Omental fat pad (tissue), 4 donors: Measurements from ENCODE around the gene WDR88. TPM values are rescaled to one million over a fixed set of nuclear protein-coding genes. Genes with fewer than 3 reads are reported as not detected.

Source experiments
- ATAC-seq: fragments of 150-250 bp; one replicate; pipeline ENCODE4 v1.9.1; 2016; ENCODE audit warnings: mild to moderate bottlenecking, moderate library complexity; ENCODE audit not compliant: low FRiP score
- DNase-seq: peaks from one replicate; pipeline ENCODE4 v3.0.0-alpha.2; 2019; ENCODE audit warnings: low spot score
- total RNA-seq, 4 donors: library from RNA; depleted of rRNA; stranded (reverse); fragments of >200 nt; gene quantifications; one replicate each; pipeline ENCODE4 v1.1.0, GENCODE V29; 2016
- TF ChIP-seq, protein P1 (sequence below), 3 donors: fragments of 450-650 bp; IDR thresholded peaks; one replicate each; pipeline ENCODE4 v1.5.1; 2016 to 2017; ENCODE audit warnings: antibody characterized with exemption in 3 of 3, mild to moderate bottlenecking in 3 of 3, moderate library complexity in 2 of 3

Gene WDR88
- total RNA-seq, 4 donors from 2014 or later = not detected

DNA sequence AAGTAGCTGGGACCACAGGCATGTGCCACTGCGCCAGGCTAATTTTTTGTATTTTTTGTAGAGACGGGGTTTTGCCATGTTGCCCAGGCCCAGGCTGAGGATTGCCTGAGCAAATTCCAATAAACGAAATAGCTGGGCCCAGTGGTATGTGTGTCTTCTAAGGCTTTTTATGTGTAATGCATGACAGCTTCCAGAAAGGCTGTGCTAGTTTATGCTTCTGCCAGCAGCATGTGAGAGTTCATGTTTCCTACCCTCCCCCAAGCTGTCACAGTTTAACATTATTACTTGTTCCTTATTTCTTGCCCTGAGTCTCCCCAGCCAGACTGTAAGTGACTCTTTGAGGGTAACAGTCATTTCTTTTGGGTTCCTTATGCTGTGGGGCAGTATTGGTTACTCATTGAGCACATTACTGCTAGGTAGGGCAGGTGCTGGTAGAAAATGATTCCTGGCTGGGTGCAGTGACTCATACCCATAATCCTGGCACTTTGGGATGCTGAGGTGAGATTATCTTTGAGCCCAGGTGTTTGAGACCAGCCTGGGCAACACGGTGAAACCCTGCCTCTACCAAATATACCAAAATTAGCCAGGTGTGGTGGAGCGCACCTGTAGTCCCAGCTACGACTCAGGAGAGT lies 37.4 kb upstream of the WDR88 start:
- ATAC-seq (no peak), DNase-seq (no peak)
- TF ChIP-seq, protein P1, sequence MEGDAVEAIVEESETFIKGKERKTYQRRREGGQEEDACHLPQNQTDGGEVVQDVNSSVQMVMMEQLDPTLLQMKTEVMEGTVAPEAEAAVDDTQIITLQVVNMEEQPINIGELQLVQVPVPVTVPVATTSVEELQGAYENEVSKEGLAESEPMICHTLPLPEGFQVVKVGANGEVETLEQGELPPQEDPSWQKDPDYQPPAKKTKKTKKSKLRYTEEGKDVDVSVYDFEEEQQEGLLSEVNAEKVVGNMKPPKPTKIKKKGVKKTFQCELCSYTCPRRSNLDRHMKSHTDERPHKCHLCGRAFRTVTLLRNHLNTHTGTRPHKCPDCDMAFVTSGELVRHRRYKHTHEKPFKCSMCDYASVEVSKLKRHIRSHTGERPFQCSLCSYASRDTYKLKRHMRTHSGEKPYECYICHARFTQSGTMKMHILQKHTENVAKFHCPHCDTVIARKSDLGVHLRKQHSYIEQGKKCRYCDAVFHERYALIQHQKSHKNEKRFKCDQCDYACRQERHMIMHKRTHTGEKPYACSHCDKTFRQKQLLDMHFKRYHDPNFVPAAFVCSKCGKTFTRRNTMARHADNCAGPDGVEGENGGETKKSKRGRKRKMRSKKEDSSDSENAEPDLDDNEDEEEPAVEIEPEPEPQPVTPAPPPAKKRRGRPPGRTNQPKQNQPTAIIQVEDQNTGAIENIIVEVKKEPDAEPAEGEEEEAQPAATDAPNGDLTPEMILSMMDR (IDR thresholded peaks at IDR 0.05) = no peak

DNA sequence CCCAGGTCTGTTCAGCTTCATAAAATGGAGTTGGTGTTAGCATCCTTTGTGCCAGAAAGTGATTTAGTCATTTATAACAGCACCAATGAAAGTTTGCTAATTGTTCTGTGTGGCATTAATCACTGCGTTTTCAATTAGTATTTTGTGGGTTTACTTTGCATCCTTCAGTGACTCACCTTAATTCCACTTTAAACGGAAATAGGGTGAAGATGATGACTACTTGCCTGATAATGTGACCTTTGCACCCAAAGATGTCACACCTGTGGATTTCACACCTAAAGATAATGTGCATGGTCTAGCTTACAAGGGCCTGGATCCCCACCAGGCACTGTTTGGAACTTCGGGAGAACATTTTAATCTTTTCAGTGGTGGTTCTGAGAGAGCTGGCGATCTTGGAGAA lies 35.9 kb upstream of the WDR88 start:
- TF ChIP-seq, protein P1 (IDR thresholded peaks at IDR 0.05) = no peak
- DNase-seq (no peak), ATAC-seq (no peak)

DNA sequence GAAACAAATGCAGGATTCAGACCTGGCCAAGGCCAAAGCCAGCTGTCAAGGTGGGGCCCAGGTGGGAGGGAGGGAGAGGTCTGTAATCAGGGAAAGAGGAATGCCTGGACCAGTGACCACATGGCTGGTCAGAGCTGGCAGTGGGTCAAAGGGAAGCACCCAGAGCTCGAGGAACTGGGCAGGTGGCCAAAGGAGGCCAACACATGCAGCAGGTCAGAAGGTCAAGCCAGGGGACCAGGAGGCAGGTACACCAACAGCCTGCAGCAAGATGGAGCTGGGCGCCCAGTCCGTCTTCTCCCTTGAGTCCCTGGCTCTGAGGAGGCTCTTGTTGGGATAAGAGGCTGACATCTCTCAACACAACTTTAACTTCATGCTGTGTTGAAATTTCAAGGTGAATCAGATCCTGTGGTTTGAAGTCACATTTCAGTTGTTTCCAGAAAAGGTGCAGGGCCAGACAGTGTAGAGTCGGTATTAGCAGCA lies 33.8 kb upstream of the WDR88 start:
- DNase-seq (no peak), ATAC-seq (no peak)
- TF ChIP-seq, protein P1 (IDR thresholded peaks at IDR 0.05) = no peak

DNA sequence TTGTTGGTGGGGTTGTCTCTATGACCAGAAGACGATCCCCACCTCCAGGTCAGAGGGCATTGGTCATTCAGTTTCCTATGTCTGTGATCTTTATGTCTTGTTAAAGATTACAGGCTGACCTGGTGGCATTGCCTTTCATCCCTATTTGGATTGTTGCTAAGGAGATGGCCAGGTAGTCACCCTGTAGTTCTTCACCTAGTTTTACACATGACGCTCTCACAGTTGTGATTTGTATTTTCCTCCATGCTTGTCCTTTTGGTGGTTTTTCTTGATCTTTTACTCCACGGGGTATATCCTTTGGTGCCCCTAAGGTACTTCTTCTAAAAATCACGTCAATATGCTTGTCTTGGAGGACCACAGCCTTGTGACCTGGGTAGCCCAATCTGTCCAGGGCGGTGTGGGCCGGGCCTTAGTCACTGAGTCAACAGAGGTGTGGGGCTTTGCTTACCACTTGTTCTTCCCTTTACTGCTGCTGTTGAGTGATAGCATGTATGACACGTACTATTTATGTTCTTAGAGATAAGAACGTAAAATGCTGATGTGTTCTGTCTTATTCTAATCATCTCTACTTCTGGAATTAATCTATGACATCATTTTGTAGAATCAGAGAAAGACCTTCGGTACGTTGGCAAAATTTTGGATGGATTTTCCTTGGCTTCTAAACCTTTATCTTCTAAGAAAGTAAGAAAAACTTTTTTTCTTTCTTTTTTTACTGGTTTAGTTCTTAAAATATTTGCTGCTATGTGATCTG lies 30.8 kb upstream of the WDR88 start:
- DNase-seq (no peak), ATAC-seq (no peak)
- TF ChIP-seq, protein P1 (IDR thresholded peaks at IDR 0.05) = no peak

DNA sequence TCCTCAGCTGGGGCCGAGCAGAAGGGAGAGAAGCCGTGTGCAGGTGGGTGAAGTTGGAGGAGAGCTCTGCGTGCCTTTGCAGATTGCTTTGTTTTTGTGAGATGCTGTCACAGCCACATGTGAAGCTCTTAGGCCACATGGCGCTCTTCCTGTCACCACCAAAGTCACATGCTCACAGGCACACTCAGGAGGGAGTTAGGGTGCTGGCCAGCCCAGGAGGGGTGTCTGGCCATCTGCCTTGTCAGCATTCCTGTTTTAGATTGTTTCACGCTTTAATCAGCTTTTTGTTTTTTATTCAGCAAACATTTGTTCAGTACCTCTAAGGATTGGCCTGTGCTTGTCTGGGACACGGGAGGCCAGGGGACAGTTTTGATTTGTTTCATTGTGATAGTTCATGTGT lies 29.0 kb upstream of the WDR88 start:
- ATAC-seq = no peak
- TF ChIP-seq, protein P1 (IDR thresholded peaks at IDR 0.05) = no peak
- no peak for DNase-seq

DNA sequence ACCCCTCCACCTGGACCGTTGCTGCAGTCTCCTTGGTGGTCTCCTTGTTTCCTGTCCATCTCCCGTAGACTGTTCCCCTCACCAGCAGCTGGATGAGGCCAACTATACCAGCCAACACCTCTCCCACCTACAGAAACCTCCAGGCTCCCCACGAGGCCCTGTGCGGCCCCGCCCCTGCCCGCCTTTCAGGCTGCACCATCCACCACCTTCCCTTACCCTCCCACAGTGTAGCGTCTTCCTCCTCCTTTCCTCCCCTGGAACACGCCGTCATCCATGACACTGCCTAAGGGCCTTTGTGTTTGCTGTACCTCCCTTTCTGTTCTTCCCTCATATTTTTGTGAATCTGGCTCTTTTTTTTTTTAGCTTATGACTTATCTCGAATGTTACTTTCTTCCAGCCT lies 23.8 kb upstream of the WDR88 start:
- DNase-seq = no peak
- ATAC-seq = no peak
- TF ChIP-seq, protein P1 (IDR thresholded peaks at IDR 0.05) = no peak
